Measurements from ENCODE around the gene KCNN4.

Gene KCNN4

DNA sequence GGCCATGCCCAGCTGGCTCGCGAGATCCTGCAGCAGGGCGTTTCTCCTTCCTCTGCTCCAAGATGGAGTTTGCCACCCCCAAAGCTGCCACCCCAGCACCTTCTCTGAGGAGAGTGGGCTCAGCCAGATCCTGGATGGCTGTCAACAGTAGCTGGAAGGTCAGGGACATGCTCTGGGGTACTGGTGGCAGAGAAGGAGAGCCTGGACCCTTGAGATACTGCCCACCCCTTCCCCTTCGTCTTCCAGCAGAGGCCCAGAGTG lies 53.2 kb downstream of the KCNN4 start:
- TF ChIP-seq, protein P1, sequence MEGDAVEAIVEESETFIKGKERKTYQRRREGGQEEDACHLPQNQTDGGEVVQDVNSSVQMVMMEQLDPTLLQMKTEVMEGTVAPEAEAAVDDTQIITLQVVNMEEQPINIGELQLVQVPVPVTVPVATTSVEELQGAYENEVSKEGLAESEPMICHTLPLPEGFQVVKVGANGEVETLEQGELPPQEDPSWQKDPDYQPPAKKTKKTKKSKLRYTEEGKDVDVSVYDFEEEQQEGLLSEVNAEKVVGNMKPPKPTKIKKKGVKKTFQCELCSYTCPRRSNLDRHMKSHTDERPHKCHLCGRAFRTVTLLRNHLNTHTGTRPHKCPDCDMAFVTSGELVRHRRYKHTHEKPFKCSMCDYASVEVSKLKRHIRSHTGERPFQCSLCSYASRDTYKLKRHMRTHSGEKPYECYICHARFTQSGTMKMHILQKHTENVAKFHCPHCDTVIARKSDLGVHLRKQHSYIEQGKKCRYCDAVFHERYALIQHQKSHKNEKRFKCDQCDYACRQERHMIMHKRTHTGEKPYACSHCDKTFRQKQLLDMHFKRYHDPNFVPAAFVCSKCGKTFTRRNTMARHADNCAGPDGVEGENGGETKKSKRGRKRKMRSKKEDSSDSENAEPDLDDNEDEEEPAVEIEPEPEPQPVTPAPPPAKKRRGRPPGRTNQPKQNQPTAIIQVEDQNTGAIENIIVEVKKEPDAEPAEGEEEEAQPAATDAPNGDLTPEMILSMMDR (IDR thresholded peaks at IDR 0.05; ENCODE audit: low read depth, low read length): no peak
- H3K4me3 ChIP-seq (ENCODE audit: low read depth, low read length): no peak overlapping the region

DNA sequence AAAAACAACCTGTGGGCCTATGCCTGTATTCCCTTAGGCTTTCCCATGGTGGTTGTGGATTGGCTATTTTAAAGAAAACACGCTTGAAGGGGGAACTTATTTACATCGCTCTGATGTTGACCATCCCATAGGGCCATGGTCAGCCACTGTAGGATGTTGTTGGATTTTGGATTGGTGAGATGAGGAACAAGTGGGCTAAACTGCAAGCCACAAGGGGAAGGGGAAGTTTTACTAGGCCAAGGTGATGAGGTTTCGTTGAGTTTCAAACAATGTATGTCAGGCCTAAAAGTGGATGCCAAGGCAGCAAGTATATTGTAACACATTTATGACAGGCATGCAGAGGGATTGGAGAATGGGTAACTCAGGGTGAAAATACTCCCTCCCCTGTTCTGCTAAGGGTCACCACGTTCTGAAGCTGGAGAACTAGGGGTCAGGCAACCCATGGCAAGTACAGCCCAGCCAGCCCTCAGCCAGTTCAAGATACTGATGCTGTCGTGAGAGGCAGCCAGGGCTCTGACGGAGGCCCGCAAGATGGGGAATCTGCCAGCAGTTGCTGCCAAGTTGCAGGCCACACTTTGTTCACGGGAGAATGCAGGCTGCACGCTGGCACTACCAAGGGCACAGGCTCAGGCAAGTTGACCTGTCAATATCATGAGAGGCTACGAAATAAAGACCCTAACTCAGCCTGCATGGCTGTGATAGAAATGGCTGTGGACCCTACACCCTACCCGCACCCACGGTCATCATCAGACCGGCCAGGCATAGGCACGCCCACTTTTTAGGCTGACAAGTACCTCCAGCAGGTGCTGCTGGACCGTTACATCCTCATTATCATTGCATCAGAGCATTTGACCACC lies 53.8 kb downstream of the KCNN4 start:
- TF ChIP-seq, protein P1 (IDR thresholded peaks at IDR 0.05; ENCODE audit: low read depth, low read length): no peak

GRCh38 chr19:43725468-43725867 lies 55.3 kb downstream of the KCNN4 start:
- TF ChIP-seq, protein P1 (IDR thresholded peaks at IDR 0.05; ENCODE audit: low read depth, low read length): no peak
- H3K4me3 ChIP-seq (ENCODE audit: low read depth, low read length): no peak overlapping the region

More for the DNA sequence above, 53.8 kb downstream of the KCNN4 start:
- H3K4me3 ChIP-seq (ENCODE audit: low read depth, low read length): no peak overlapping the region

GRCh38 chr19:43724896-43725295 lies 55.9 kb downstream of the KCNN4 start:
- no peak overlapping the region for H3K4me3 ChIP-seq (ENCODE audit: low read depth, low read length)
- TF ChIP-seq, protein P1 (IDR thresholded peaks at IDR 0.05; ENCODE audit: low read depth, low read length): no peak

DNA sequence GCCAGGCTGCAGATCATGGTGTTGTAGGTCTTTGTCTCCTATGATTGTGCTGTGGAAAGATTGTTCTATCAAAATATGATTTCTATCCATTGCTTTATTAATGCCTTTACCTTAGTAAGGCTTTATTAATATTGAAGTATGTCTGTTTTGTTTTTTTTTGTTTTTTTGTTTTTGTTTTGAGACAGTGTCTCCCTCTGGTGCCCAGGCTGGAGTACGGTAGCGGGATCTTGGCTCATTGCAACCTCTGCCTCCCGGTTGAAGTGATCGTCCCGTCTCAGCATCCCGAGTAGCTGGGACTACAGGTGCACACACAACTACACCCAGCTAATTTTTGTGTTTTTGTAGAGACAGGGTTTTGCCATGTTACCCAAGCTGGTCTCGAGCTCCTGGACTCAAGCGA lies 57.2 kb downstream of the KCNN4 start:
- TF ChIP-seq, protein P1 (IDR thresholded peaks at IDR 0.05; ENCODE audit: low read depth, low read length): no peak
- no peak overlapping the region for H3K4me3 ChIP-seq (ENCODE audit: low read depth, low read length)

DNA sequence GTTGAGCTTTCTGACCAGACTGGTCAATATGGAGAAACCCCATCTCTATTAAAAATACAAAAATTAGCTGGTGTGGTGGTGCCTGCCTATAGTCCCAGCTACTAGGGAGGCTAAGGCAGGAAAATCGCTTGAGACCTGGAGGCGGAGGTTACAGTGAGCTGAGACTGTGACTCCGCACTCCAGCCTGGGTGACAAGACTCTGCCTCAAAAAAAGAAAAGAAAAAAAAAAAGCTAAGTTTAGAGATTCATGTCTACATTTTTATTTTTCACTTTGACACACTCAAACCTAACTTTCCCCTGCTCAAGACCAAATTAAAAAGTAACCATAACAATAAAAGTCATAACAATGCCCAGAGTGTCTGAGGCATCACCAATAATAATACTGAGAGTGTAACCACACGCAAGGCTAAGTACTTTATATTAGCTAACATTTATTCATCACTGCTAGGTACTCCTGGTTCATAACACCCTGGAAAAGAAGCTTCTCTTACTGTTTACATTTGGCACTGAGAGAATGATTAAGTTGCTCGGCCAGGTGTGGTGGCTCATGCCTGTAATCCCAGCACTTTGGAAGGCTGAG lies 59.2 kb downstream of the KCNN4 start:
- TF ChIP-seq, protein P1 (IDR thresholded peaks at IDR 0.05; ENCODE audit: low read depth, low read length): no peak
- no peak overlapping the region for H3K4me3 ChIP-seq (ENCODE audit: low read depth, low read length)

- TF ChIP-seq, protein P1 (IDR thresholded peaks at IDR 0.05; ENCODE audit: low read depth, low read length): no peak
Observed at GRCh38 chr19:43720936-43721335, 59.8 kb downstream of the KCNN4 start.

More at GRCh38 chr19:43720936-43721335, 59.8 kb downstream of the KCNN4 start:
- H3K4me3 ChIP-seq (ENCODE audit: low read depth, low read length): no peak overlapping the region

Measured in WI38 (cell line).